Activated CD8-positive, alpha-beta memory T cell treated with anti-CD3 and anti-CD28 coated beads, Interleukin-2, amount 50 U/mL, for 48 hours (primary cell): ENCODE measurements around the gene HNRNPM.
"Not testable (repeated sequence)": the region's sequence is repeated elsewhere in the genome, so short reads cannot be mapped to it uniquely, and the experiment has no call there.

Source experiments
- DNase-seq: peaks from one replicate; pipeline ENCODE4 v3.0.0-alpha.2; 2020

Gene HNRNPM

GRCh38 chr19:8429044-8429443 is 15.7 kb upstream of the HNRNPM start:
- DNase-seq: no peak

DNA sequence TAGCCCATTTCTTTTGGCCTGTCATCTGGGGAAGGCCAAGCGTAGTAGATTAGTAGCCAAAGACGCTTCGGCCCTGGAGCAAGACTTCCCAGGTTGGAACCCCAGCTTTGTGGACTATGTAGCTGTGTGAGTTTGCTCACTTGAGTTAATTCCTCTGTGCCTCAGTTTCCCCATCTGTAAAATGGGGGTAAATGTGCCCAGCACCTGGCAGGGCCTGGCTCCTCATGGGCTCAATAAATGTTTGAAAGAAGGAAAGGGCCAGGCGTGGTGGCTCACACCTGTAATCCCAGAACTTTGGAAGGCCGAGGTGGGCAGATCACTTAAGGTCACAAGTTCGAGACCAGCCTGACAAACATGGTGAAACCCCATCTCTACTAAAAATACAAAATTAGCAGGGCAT is 14.9 kb upstream of the HNRNPM start:
- no peak for DNase-seq

DNA sequence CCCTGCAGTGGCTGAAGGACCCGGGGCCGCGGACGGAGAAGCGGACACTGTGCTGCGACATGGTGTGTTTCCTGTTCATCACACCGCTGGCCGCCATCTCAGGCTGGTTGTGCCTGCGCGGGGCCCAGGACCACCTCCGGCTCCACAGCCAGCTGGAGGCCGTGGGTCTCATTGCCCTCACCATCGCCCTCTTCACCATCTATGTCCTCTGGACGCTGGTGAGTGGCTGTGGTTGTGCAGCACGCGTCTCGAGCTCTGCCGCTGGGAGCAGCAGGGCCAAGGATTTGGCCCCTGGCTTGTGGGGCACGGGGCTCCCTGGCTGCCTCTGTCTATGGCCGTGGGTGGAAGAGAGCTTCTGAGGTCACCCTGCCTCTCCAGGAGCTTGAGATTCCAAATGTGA is 14.1 kb upstream of the HNRNPM start:
- DNase-seq: no peak

DNA sequence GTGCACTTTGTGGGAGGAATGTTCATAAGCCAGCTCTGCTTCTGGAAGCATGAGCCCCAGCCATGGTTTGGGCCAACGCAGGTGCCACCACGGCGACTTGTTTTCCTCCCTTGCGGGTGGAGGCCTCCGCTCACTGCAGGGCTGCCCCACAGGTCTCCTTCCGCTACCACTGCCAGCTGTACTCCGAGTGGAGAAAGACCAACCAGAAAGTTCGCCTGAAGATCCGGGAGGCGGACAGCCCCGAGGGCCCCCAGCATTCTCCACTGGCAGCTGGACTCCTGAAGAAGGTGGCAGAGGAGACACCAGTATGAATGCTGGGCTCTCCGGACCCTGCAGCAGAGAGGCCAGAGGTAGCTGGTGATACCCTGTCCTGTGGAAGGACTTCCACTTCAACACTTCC is 6.5 kb upstream of the HNRNPM start:
- no peak for DNase-seq

DNA sequence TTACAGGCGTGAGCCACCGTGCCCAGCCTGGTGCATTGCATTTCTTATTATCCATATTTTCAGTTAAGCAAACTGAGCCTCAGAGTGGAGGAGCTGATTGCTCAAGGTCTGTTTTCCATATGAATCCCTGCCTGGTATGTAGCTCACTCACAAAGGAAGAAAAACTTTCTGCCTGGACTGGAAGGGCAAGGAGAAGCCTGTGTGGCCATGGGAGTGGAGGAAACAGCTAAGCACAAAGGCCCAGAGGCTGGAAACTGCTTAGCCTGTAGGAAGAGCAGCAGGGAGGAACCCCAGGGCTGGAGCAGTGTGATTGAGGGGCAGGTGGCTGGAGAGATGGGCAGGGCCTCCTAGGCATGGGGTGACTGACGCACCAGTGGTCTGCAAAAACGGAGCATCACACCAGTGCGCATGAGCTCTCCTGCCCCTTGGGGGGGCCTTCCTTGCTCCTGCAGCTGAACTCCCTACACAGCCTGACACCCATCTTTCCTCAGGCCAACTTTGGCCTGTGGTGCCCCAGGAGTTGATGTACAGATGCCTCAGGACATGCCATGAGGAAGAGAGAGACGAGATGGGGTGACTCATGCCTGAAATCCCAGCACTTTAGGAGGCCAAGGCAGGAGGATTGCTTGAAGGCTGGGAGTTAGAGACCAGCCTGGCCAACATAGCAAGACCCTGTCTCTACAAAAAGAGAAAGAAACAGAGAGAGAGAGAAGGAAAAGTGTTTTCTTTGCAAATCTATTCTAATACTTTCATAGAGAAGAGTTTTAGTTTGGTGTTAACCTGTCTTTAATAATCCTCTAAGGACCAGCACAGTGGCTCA is 2.8 kb upstream of the HNRNPM start:
- no peak for DNase-seq

DNA sequence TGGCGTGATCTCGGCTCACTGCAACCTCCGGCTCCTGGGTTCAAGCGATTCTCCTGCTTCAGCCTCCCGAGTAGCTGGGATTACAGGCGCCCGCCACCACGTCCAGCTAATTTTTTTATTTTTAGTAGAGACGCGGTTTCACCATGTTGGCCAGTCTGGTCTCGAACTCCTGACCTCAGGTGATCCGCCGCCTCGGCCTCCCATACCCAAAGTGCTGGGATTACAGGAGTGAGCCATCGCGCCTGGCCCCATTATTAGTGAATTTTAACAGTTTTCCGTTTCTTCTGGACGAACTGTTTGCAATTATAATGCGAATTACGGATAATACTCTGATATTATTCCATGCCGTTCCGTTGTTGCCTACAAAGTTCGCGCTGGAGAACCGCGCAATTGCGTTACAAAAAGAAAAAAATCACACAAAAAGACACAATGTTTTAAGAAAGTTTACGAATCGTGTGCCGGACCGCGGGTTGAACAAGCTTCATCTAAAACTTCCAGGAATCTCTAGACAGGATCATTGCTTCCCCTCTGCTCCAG is 567 bp upstream of the HNRNPM start:
- DNase-seq: not testable (repeated sequence)

- DNase-seq: peak; percentile 76
Measured at GRCh38 chr19:8445488-8446001, 770 bp downstream of the HNRNPM start.

DNA sequence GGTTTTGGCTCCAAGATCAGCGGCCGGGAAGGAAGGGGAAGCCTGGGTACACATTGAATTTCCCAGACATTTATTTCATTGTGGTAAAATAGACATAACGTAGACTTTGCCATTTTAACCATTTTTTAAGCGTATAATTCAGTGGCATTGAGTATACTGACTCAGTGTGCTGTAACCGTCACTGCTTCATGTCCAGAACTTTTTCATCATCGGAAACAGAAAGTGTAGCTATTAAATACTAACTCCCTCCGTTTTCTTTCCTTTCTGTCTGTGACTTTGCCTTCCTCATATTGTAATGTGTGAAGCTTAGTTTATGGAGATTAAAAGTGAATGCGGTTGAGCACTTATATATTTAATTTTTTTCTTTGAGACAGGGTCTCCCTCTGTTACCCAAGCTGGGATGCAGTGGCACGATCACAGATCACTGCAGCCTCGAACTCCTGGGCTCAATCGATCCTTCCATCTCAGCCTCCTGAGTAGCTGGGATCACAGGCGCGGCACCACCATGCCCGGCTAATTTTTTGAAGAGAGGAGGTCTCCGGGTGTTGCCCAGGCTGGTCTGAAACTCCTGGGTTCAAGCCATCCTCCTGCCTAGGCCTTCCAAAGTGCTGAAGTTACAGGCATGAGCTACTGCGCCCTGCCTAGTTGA is 1.4 kb downstream of the HNRNPM start:
- DNase-seq: no peak

DNA sequence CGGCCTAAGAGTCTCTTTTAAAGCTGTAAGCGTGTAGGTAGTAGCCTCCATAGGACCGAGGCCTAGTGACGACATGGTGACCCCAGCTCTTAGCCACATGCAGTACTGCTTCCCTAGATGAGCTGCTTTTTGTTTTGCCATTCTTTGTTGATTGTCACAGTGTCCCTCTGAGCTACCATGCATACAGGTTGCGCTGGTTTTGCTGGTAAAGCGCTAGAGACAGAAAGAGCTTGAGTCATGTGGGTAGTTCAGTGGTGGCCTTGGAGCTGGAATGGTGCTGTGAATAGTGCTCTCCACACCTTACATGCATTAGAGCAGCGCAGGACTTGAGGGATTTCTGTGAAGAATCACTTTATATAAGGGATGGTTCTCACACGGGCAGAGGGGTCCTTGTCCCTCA is 5.1 kb downstream of the HNRNPM start:
- no peak for DNase-seq

DNA sequence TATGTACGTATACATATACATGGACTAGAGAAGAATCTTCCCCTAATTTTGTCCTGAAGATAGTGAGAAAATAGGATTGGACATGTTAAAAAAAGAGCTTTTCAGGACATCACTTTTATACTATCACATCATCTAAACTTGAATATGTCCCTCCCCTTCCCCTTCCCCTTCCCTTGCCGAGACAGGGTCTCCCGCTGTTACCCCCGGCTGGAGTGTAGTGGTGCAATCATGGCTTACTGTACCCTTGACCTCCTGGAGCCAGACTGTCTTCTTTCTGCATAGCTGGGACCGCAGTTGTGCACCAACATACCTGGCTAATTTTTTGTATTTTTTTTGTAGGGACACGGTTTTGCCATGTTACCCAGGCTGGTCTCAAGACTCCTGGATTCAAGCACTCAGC is 6.6 kb downstream of the HNRNPM start:
- DNase-seq: no peak

DNA sequence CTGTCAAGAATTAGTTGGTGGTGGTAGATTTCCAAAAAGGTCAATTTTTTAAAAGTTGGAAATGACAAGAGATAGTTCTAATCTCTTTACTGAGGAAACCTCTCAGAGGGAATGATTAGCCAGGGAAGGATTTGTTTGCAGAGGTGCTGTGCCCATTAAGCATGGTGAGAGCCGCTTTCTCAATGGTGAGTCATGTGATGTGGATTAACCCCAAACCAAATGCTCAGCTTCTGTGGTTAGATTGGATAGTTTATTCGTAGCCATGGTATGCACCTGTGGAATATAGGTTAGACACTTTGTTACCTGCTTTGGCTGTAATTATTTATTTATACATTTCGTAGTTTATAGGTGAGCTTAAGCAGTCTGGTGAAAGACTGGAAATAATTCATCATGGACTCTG is 7.1 kb downstream of the HNRNPM start:
- no peak for DNase-seq

GRCh38 chr19:8452446-8453123 is 7.8 kb downstream of the HNRNPM start:
- DNase-seq: no peak

GRCh38 chr19:8453616-8454015 is 8.8 kb downstream of the HNRNPM start:
- DNase-seq: no peak

- DNase-seq: no peak
Measured at GRCh38 chr19:8454218-8454617, 9.4 kb downstream of the HNRNPM start.

GRCh38 chr19:8455018-8455417 is 10.2 kb downstream of the HNRNPM start:
- no peak for DNase-seq

GRCh38 chr19:8456064-8456463 is 11.3 kb downstream of the HNRNPM start:
- no peak for DNase-seq

DNA sequence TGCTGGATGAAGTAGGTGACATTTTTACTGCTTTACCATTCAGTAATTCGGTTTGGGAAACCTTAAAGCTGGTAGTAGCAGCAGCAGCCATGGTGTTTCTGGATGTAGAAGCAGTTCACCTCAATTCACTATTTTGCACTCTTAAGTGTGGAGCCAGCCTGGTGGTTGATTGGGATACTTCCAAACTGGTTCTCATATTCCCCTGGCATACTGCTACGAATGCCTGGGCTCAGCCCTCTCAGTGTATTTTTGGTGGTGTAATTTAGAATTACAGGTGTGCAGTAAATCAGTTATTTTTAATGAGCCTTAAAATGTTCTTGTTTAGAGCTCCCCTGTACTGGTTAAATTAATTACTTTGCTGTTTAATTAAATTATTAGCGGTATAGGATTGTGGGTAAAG is 12.4 kb downstream of the HNRNPM start:
- DNase-seq: no peak

DNA sequence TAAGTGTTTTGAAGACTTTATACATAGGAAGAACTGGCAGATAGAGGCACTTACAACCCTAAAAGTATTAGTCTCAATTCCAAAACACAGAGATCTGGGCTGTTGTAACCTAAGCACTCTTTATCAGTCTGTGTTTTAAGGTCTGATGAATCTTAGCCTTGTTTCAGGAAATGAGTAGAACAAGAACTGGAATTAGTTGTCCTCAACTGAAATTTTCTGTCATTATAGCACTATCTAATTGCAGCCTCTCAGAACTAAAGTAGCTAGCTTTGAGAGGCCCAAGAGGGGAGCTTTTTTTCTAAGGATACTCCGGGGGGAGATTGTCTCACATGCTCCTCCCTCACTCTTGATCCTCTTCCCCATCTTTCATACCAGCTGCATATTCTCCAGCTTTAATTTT is 13.1 kb downstream of the HNRNPM start:
- no peak for DNase-seq

- no peak for DNase-seq
Measured at GRCh38 chr19:8458380-8458779, 13.6 kb downstream of the HNRNPM start.

GRCh38 chr19:8459095-8459494 is 14.3 kb downstream of the HNRNPM start:
- no peak for DNase-seq

- no peak for DNase-seq
Measured at GRCh38 chr19:8459520-8460270, 14.9 kb downstream of the HNRNPM start.

DNA sequence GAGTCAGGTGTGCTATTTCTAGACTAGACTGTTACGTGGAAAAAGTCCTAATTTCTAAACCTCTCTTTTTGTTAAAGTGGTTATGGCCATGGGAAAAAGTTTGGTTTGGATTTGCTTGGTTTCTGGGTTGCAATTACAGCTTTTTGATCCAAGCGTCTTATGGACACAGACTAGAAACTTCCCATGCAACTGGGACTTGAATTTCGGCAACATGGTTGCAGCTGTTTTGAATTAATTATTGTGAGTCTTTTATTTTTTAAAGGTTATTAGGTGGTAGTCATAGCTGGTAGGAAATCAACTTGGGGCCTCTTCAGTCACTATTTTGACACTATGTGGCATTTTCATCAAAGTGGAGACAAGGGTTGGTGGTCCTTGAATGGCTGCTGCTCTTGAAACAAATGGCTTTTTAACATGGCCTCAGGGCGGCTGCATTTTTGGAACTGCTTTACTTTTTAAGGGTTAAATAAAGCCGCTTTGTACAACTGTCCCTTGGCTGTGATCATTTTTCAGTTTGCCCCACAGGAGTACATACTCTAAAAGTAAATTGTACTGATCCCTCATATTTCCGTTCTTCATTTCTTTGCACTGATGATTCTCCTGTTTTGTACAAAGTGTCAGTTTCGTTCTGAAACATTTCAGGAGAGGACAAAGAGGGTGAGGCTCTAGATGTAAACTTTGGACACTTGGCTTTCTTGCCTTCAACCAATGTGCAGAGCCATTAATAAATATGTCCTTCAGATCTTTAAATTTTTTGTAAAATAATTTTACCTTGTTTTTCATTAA is 15.9 kb downstream of the HNRNPM start:
- DNase-seq: no peak
